Endothelial cell (in vitro differentiated cells): Measurements from ENCODE around the gene ULK1. TPM values are rescaled to one million over a fixed set of nuclear protein-coding genes. Genes with fewer than 3 reads are reported as not detected.
"Not testable (repeated sequence)": the region's sequence is repeated elsewhere in the genome, so short reads cannot be mapped to it uniquely, and the experiment has no call there.

ENCODE experiments used
- DNase-seq: peaks from one replicate; pipeline ENCODE4 v3.0.0; 2021; ENCODE audit warnings: low spot score
- H3K27ac Mint-ChIP-seq: one replicate; pipeline ENCODE4 v1.8.0; 2021; ENCODE audit warnings: mixed read lengths, inconsistent platforms; ENCODE audit not compliant: unreplicated experiment
- H3K27me3 Mint-ChIP-seq: one replicate; pipeline ENCODE4 v1.8.0; 2021; ENCODE audit warnings: mild to moderate bottlenecking, moderate library complexity, mixed read lengths, inconsistent platforms; ENCODE audit not compliant: unreplicated experiment
- H3K36me3 Mint-ChIP-seq: one replicate; pipeline ENCODE4 v1.8.0; 2021; ENCODE audit warnings: mild to moderate bottlenecking, low read depth, mixed read lengths, inconsistent platforms; ENCODE audit not compliant: unreplicated experiment
- H3K4me1 Mint-ChIP-seq: one replicate; pipeline ENCODE4 v1.8.0; 2021; ENCODE audit warnings: mild to moderate bottlenecking, mixed read lengths, inconsistent platforms; ENCODE audit not compliant: unreplicated experiment
- H3K4me3 Mint-ChIP-seq: one replicate; pipeline ENCODE4 v1.8.0; 2021; ENCODE audit warnings: mild to moderate bottlenecking, mixed read lengths, inconsistent platforms; ENCODE audit not compliant: unreplicated experiment
- H3K9me3 Mint-ChIP-seq: one replicate; pipeline ENCODE4 v1.8.0; 2021; ENCODE audit warnings: mixed read lengths, inconsistent platforms; ENCODE audit not compliant: unreplicated experiment
- total RNA-seq: library from RNA; stranded (reverse); fragmentation: NEBNext Ultra II Directional; extraction: Animal tissue kit (Norgen Biotek cat#: 25700); gene quantifications from one replicate; pipeline ENCODE4 v1.2.1, GENCODE V29; 2021; ENCODE audit not compliant: unreplicated experiment
- TF ChIP-seq, protein P1 (sequence below): fragments of 200-600 bp; sonication (generic); IDR thresholded peaks from one replicate; pipeline ENCODE4 v1.5.0; 2021; ENCODE audit warnings: antibody characterized with exemption; ENCODE audit not compliant: unreplicated experiment

The ULK1 gene
- total RNA-seq, 1 donor from 2014 or later, result 53.7 TPM

DNA sequence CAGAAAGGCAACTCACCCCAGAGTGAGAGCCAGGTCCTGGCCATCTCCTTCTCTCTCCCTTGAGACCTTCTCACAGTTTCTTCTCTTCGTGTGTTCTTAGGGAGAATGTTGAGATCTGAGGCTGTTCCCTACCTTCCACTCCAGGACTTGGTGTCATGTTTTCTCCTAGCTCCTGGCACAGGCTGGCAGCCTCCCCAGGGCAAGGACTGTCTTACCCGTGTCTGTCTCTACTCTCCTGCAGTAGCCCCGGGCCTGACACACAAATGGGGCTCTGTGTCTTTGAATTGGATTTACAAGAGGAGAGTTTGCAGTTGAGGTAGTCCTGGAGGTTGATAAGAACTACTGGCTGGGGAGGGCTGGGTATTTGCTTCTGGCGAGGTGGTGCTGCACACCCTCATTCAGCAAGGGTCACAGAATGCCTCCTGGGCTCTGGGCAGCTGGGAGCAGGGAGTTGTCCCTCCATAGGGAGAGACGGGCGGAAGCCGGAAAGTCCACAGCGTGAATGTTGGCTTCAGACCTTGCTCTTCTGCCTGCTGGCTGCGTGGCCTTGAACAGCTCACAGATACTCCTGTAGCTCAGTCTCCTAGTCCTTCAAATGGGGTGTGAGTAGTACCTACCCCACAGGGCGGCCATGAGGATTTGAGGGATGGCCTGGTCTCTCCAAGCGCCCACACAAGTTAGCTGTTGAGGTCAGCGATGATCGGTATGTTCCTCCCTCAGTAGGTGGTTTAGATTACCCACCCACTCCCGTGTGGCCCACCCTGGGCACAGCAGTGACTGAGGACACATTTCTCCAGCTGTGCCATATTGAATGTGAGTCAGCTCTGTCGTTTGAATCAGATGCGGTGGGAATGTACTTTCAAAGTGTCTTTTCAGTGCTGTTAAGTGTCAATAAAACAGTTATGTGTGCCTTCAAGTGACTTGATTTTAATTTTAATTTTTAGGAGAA is 65.5 kb downstream of the ULK1 start:
- Mint-ChIP-seq H3K36me3 (peaks cover 6% of the 10 kb centered on the region), H3K27ac (no peak overlapping the region), H3K27me3 (no peaks in the 10 kb centered on the region), H3K4me1 (peaks cover 5% of the 10 kb centered on the region), H3K9me3 (no peaks in the 10 kb centered on the region), H3K4me3 (no peak overlapping the region)
- TF ChIP-seq, protein P1, sequence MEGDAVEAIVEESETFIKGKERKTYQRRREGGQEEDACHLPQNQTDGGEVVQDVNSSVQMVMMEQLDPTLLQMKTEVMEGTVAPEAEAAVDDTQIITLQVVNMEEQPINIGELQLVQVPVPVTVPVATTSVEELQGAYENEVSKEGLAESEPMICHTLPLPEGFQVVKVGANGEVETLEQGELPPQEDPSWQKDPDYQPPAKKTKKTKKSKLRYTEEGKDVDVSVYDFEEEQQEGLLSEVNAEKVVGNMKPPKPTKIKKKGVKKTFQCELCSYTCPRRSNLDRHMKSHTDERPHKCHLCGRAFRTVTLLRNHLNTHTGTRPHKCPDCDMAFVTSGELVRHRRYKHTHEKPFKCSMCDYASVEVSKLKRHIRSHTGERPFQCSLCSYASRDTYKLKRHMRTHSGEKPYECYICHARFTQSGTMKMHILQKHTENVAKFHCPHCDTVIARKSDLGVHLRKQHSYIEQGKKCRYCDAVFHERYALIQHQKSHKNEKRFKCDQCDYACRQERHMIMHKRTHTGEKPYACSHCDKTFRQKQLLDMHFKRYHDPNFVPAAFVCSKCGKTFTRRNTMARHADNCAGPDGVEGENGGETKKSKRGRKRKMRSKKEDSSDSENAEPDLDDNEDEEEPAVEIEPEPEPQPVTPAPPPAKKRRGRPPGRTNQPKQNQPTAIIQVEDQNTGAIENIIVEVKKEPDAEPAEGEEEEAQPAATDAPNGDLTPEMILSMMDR, result no peak
- no peak for DNase-seq

DNA sequence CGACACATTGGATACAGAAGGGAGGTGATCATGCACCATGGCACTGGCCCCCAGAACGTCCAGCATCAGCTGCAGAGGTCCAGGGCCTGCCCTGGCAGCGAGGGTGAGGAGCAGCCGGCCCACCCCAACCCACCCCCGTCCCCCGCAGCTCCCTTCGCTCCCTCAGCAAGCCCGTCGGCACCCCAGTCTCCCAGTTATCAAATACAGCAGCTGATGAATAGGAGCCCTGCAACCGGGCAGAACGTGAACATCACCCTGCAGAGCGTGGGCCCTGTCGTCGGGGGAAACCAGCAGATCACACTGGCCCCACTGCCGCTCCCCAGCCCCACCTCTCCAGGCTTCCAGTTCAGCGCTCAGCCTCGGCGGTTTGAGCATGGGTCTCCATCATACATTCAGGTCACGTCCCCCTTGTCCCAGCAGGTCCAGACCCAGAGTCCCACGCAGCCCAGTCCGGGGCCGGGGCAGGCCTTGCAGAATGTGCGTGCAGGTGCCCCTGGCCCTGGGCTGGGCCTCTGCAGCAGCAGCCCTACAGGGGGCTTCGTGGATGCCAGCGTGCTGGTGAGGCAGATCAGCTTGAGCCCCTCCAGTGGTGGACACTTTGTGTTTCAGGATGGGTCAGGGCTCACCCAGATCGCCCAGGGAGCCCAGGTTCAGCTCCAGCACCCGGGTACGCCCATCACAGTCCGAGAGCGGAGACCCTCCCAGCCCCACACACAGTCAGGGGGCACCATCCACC is 66.3 kb downstream of the ULK1 start:
- H3K9me3 Mint-ChIP-seq, H3K4me1 Mint-ChIP-seq, DNase-seq, H3K4me3 Mint-ChIP-seq, H3K36me3 Mint-ChIP-seq, H3K27ac Mint-ChIP-seq, H3K27me3 Mint-ChIP-seq: not testable (repeated sequence)

DNA sequence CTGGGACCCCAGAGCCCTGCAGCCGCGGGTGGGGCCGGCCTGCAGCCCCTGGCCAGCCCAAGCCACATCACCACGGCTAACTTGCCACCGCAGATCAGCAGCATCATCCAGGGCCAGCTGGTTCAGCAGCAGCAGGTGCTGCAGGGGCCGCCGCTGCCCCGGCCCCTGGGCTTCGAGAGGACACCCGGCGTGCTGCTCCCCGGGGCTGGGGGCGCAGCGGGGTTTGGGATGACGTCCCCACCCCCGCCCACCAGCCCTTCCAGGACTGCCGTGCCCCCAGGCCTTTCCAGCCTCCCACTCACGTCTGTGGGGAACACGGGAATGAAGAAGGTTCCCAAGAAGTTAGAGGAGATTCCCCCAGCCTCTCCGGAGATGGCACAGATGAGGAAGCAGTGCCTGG is 66.9 kb downstream of the ULK1 start:
- not testable (repeated sequence) for H3K27ac Mint-ChIP-seq, DNase-seq, H3K36me3 Mint-ChIP-seq, H3K4me1 Mint-ChIP-seq, H3K27me3 Mint-ChIP-seq, H3K4me3 Mint-ChIP-seq, H3K9me3 Mint-ChIP-seq

DNA sequence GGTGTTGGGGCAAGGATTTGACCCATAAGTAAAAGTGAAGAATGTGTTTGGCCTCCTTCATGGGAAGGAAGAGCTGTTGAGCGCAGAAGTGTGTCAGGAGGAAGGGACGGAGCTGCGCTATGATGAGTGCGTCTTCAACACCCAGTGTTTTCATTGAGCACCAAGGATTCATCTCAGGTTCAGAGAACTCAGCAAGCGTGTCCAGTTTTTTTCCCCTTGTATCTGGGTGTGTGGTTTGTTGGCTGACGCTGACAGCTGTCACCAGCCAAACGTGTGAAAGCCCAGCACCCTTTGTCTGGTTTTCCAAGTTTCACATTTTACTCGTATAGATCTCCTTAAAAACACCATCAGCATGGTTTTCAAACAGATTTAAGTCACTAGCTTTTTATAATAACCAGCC is 67.6 kb downstream of the ULK1 start:
- H3K9me3 Mint-ChIP-seq, result no peaks in the 10 kb centered on the region
- H3K4me3 Mint-ChIP-seq, result no peak overlapping the region
- no peak overlapping the region for H3K27ac Mint-ChIP-seq
- TF ChIP-seq, protein P1, result no peak
- DNase-seq, result no peak
- no peaks in the 10 kb centered on the region for H3K27me3 Mint-ChIP-seq
- H3K4me1 Mint-ChIP-seq, result peaks cover 5% of the 10 kb centered on the region
- peaks cover 6% of the 10 kb centered on the region for H3K36me3 Mint-ChIP-seq

DNA sequence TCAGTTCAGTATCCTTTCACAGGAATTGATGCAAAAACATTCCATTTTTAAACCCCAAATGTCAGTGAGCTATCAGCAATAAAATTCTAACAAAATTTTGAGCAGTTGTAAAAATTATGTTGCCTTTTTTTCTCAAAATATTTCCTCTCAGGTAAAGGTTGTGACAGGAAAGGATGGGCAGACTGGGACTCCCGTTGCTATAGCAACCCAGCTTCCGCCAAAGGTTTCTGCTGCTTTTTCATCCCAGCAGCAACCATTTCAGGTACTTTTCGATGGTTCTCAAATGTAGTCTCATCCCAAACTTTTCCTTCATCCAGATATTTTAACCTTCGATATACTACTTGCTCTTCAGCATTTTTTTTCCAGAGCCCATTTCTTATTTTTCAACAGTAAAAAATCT is 69.0 kb downstream of the ULK1 start:
- H3K36me3 Mint-ChIP-seq, result peaks cover 6% of the 10 kb centered on the region
- H3K9me3 Mint-ChIP-seq, result no peaks in the 10 kb centered on the region
- no peaks in the 10 kb centered on the region for H3K27me3 Mint-ChIP-seq
- TF ChIP-seq, protein P1, result no peak
- H3K4me3 Mint-ChIP-seq, result no peak overlapping the region
- H3K27ac Mint-ChIP-seq, result no peak overlapping the region
- H3K4me1 Mint-ChIP-seq, result peaks cover 5% of the 10 kb centered on the region
- no peak for DNase-seq
